D721Med (cell line): Measurements from ENCODE around the gene APOL3.
"Not testable (repeated sequence)": the region's sequence is repeated elsewhere in the genome, so short reads cannot be mapped to it uniquely, and the experiment has no call there.

ENCODE experiments used
- DNase-seq: peaks from one replicate; pipeline ENCODE4 v3.0.0; 2011; ENCODE audit warnings: low spot score; ENCODE audit not compliant: insufficient read length
- FAIRE-seq: peaks from 2 replicates; lab custom pipeline; 2011; peaks lifted over from hg19 to GRCh38; lab: Jason Lieb, UNC
- TF ChIP-seq, protein P1 (sequence below): IDR thresholded peaks from 2 replicates; pipeline ENCODE4 v1.5.1; 2012; ENCODE audit warnings: mild to moderate bottlenecking, control low read depth; ENCODE audit not compliant: insufficient read depth; ENCODE audit errors: missing control alignments

Gene APOL3

DNA sequence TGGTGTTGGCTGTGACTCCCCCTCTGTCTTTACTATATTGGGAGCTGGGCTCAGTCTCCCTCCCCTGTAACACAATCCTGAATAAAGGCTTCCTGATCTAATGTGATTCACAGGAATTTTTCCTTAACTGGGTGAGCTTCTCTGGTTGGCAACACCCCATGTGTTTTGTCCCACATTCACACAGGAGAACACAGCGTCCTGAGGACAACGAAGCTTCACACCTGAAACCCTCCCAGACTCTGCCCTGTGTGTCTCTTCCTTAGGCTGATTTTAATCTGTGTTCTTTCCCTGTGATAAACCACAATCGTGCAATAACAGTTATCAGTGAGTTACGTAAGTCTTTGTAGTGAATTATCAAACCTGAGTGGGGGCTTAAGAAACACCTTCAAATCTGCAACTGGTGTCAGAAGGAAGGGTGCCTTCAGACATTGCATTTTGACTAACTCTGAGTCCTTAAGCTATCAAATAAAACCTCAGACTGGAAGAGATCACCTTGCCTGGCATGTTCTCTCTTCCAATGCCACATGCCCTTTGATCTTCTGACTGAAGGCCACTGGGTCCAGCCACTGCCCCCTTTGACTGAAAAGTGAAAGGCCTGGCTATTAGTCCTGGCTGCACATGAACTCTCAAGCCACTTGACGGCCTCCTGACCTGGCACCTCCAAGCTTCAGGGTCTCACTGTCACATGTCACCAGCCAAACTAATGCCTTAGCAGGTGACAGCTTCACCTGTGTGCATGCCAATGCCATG is 17.3 kb downstream of the APOL3 start:
- DNase-seq (no peak), FAIRE-seq (no peak)
- TF ChIP-seq, protein P1, sequence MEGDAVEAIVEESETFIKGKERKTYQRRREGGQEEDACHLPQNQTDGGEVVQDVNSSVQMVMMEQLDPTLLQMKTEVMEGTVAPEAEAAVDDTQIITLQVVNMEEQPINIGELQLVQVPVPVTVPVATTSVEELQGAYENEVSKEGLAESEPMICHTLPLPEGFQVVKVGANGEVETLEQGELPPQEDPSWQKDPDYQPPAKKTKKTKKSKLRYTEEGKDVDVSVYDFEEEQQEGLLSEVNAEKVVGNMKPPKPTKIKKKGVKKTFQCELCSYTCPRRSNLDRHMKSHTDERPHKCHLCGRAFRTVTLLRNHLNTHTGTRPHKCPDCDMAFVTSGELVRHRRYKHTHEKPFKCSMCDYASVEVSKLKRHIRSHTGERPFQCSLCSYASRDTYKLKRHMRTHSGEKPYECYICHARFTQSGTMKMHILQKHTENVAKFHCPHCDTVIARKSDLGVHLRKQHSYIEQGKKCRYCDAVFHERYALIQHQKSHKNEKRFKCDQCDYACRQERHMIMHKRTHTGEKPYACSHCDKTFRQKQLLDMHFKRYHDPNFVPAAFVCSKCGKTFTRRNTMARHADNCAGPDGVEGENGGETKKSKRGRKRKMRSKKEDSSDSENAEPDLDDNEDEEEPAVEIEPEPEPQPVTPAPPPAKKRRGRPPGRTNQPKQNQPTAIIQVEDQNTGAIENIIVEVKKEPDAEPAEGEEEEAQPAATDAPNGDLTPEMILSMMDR = no peak

DNA sequence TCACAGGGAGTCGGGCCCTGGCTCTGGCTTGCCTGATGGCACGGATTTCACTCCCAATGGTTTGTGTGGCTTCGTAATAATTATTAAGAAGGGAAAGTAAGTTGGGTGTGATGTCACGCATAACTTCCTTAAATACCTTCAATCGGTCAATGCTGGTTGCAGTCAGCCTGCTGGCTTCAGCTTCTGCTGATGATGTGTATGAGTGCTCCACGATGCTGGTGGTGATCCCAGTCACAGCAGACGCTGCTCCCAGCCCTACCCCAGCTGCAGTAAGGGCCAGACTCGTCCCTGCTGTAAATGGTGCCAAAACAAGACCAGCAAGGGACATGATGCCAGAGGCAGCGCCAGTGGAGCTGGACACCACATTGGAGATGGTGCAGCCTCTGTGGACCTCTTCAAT is 19.1 kb downstream of the APOL3 start:
- TF ChIP-seq, protein P1 = no peak
- no peak for FAIRE-seq
- no peak for DNase-seq

DNA sequence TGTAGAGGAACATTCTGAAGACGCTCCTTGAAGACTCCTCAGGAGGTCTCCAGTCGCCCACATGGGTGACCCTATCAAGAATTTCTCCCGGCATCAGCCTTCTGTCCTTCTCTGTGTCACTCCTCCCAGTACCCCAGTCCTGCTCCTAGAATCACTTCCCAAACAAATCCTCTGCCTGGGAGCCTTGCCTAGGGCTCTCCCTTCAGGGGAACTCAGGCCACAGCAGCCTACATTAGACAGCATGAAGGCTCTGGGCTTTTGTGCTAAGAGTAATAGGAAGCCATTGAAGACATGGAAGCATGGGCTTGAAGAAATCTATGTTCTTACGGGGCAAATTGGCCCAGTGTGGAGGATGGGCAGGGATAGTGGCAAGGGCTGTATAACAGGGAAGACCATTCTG is 21.8 kb downstream of the APOL3 start:
- DNase-seq, FAIRE-seq: not testable (repeated sequence)

DNA sequence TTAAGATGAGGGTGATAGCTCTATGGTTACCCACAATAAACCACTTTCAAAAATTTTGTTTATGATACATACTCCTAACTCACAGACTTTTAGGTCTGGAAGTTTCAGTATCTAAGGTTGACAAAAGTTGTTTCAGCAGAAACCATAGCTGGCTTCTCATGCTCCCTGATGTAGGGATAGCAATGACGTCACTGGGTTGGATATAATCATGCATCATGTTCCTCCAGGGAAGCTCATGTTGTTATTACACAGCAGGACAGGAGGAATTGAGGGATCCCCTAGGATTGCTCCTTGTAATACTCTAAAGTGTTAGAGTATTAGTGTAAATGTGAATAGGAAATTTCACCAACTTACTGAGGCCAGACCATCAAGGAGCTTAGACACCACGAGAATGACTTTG is 23.6 kb downstream of the APOL3 start:
- DNase-seq (no peak), FAIRE-seq (no peak)
- TF ChIP-seq, protein P1 = no peak

DNA sequence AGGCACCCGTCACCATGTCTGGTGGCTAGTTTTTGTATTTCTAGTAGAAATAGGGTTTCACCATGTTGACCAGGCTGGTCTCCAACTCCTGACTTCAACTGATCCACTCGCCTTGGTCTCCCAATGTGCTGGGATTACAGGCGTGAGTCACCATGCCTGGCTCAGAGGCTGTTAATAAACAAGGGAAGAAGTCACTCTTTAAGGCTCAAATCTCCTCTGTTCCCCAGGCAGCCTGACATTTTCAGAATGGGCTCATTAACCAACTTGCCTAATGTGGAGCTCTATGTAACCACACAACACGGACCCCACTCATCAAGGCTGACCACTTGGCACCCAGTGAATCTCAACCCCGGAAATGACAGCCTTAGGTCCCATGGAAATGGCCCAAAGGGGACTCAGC is 24.1 kb downstream of the APOL3 start:
- no peak for DNase-seq
- no peak for FAIRE-seq
- TF ChIP-seq, protein P1 = no peak

DNA sequence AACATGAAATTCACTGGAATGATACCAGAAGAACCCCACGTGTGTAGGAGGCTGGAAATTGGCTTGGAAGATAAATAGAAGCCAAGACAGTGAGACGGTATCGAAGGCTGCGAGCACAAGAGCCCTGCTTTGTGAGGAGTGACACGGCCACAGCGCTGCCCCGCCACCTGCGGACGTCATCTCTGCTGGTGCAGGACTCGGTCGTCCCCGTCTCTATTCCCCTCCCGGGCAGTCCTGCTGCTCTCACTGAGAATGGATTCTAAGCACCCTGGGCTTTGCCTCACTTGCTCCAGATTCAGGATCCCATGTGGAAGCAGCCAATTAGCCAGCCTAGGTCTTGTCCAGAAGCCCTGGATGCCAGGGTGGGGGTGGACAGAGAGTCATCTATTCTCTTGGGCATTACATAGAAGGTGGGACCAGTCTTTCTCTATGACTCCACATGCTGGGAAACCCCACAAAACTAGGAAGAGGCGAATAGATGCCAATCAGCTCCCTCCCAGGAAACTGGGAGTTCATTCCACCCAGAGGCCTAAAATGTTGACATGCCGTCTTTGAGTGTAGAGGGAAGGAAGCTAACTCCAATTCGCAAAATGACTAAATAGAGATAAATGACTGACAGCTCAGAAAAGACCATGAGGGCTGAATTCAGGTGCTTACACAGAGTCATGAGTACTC is 25.1 kb downstream of the APOL3 start:
- DNase-seq (no peak), FAIRE-seq (no peak)
- TF ChIP-seq, protein P1 = no peak

DNA sequence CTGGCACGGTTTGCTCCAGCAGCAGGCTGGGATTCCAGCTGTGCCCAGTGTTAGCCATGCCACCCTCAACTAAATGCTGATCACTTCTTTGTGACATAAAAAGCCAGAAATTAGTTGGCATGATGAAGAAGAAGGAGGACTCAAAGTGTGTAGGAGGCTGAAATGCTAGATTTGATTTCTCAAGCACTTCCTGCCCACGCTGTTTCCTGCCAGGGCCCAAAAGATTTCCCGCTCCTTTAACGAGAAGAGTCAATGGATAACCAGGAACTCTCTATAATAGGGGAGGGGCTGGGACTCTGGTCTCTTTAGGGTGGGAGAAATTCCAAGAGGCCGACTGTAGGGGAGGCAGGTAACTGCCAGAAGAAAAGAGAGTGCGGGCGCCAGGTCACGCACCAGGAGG is 26.4 kb downstream of the APOL3 start:
- no peak for DNase-seq
- no peak for FAIRE-seq
- TF ChIP-seq, protein P1 = no peak
